GM19395 (cell line): ENCODE data around the gene EPS8L1.

Experiments used
- ATAC-seq: cut with Tn5 transposase; IDR thresholded peaks from one replicate; pipeline ENCODE4 v1.9.1; 2021; ENCODE audit warnings: mild to moderate bottlenecking, moderate library complexity; ENCODE audit not compliant: unreplicated experiment

The EPS8L1 gene

DNA sequence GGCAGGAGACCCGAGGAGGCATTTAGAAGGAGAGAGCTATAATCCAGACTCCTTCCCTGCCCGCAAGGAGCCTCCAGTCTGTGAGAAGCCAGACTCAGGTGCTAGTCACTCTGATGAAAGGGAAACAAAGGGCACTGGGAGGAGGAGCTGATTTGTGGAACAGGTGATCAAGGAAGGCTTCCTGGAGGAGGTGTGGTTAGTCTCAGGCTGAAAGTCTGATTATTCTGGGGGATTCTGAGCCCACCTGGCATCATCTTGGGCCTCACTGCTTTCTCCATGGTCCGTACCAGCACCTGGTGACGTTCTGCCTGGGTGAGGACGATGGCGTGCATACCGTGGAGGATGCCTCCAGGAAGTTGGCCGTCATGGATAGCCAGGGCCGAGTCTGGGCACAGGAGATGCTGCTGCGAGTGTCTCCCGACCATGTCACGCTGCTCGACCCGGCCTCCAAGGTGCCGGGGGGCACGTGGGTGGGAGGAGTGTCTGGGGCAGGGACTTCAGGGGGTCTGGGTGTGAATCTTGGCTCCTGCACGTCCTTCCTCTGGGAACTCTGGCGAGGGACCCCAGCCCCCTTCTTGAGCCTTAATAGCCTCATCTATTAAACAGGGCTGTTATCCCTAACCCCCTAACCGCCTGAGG is 3.9 kb downstream of the EPS8L1 start:
- ATAC-seq: no peak

DNA sequence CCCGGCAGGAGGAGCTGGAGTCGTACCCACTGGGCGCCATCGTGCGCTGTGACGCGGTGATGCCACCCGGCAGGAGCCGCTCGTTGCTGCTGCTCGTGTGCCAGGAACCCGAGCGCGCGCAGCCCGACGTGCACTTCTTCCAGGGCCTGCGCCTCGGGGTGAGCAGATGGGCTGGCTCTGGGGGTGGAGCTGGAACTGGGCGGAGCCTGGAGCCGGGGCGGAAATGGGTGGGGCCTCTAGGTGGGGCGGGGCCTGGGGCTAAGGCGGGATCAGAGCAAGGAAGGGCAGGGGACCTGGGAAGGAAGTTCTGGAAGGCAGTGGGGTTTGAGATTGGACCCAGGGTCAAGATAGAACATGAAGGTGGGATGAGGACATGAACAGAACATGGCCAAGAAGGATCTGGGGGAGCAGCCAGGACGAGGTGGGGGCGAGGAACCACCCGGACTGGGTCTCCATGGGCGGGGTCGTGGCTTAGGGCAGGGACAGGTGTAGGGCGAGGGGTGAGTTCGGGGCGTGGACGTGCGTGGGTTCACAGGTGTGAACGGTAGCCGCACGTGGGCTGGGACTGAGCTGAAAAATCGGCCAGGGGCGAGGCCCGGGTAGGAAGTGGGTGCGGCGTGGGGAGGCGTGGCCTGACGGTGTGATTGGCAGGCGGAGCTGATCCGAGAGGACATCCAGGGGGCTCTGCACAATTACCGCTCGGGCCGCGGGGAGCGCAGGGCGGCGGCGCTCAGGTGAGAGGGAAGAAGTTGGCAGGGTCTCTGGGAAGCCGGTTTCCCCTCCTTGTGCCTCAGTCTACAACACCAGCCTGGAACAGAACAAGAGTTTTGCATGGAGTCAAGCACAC is 4.7 kb downstream of the EPS8L1 start:
- ATAC-seq: no peak

DNA sequence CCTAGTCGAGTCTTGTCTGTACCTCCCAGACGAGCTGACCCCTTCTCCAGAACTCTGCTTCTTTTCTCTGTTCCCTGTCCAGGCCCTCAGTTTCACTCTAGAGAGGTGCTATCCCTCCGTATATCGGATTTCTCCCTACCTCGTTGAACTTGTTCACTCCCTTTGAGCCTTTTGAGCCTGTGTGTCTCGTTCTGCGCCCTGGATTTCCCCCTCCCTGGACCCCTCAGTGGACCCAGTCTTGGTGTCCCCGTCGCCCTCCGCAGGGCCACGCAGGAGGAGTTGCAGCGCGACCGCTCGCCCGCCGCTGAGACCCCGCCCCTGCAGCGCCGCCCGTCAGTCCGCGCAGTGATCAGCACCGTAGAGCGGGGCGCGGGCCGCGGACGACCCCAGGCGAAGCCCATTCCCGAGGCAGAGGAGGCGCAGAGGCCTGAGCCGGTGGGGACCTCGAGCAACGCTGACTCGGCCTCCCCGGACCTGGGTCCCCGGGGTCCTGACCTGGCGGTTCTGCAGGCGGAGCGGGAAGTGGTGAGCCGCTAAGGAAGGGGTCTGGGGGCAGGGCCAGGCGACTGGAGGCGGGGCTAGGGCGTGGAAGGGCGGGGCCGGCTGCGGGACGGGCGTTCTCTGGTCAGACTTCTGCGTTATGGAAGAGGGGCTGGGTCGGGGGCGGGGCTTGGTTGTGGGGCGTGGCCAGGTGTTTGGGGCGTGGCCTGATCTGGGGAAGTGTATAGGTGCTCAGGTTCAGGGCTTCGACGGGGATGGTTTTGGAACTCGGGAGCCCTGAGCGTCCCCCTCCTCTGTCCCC is 5.5 kb downstream of the EPS8L1 start:
- ATAC-seq: peak; percentile 74

DNA sequence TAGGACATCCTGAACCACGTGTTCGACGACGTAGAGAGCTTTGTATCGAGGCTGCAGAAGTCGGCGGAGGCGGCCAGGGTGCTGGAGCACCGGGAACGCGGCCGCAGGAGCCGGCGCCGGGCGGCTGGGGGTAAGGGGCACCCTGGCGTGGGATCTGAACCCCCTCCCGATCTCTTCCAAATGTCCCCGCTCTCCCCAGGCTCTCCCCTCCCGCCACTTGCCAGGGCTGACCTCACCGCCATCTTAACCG is 6.0 kb downstream of the EPS8L1 start:
- ATAC-seq: no peak

- ATAC-seq: no peak
Observed at GRCh38 chr19:55082020-55082851, 6.6 kb downstream of the EPS8L1 start.

DNA sequence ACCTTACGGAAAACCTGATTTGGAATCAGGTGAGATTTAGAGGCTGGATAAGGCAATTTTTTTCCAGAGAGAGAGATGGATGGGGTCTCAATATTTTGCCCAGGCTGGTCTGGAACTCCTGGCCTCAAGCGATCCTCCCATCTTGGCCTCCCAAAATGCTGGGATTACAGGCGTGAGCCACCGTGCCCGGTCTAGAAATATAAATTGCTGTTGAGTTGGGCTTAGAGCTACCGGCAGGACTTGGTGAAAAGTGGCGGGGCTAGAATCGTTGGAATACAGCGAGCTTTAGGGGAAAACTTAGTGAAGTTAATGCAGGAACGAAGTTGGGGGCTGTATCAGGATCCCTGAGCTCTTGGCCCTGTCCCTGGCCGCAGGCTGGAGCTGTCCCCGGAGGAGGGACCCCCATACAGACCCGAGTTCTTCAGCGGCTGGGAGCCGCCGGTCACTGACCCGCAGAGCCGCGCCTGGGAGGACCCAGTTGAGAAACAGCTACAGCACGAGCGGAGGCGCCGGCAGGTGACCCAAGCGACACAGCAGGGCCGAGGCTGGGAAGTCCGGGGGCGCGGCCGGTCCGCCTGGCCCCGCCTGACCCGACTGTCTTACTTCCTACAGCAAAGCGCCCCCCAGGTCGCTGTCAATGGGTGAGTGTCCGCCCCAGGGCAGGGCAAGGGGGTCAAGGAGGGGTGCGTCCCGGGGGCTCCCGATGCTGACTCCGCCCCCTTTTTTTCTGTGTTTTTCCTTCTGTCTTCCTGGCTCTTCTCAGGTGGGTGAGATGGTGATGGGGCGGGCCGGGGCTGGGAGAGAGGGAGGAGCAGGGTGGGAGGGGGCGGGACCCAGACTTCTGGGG is 7.6 kb downstream of the EPS8L1 start:
- ATAC-seq: no peak

- ATAC-seq: no peak
Observed at GRCh38 chr19:55084416-55084815, 8.7 kb downstream of the EPS8L1 start.

DNA sequence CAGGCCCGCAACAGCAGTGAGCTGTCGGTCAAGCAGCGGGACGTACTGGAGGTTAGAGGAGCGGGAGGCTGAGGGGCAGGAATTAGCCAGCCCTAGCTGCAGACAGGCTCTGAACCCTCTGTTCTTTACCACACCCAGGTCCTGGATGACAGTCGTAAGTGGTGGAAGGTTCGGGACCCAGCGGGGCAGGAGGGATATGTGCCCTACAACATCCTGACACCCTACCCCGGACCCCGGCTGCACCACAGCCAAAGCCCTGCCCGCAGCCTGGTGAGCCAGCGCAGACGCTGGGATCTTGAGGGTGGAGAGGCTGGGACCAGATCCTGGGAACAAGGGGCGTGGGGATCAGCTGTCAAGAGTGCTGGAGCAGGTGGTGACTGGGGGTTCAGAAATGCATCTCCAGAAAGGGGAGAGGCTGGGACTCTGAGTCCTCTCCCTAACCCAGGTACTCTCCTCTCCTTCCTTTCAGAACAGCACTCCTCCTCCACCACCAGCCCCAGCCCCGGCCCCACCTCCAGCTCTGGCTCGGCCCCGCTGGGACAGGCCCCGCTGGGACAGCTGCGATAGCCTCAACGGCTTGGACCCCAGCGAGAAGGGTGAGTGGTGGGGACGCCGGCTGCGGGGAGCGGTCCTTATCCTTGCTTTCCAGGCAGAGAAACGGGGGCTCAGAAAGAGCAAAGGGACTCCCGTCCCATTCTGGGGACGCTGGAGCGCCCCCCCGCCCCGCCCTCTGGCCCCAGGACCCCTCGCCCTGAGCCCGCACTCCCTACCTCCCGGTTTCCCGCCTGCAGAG is 10.4 kb downstream of the EPS8L1 start:
- no peak for ATAC-seq

DNA sequence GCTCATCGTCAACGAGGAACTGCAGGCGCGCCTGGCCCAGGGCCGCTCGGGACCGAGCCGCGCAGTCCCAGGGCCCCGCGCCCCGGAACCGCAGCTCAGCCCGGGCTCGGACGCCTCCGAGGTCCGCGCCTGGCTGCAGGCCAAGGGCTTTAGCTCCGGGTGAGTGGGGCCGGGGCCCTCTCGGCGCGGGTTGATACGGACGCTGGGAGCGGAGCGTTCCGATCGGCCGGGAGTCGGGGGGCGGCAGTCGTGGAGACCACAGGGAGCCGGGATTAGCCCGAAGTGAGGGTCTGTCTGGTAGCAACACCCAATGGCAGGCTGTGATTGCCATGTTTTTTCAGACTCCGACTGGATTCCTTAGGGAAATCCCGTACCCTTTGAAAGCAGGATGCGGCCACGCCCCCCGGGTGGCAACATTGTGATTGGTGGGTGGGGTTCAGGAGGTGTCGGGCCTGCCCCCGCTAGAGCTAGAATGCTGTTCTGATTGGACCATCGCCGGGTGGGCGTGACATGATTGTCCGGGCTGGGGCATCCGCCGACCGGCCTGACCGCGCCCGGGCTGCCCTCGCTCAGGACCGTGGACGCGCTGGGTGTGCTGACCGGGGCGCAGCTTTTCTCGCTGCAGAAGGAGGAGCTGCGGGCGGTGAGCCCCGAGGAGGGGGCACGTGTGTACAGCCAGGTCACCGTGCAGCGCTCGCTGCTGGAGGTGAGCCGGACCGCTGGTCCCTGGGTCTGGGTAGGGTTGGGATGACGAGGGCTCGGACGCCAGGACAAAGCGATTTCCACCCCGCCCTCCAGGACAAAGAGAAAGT is 11.3 kb downstream of the EPS8L1 start:
- no peak for ATAC-seq

GRCh38 chr19:55087542-55087901 is 11.9 kb downstream of the EPS8L1 start:
- no peak for ATAC-seq

DNA sequence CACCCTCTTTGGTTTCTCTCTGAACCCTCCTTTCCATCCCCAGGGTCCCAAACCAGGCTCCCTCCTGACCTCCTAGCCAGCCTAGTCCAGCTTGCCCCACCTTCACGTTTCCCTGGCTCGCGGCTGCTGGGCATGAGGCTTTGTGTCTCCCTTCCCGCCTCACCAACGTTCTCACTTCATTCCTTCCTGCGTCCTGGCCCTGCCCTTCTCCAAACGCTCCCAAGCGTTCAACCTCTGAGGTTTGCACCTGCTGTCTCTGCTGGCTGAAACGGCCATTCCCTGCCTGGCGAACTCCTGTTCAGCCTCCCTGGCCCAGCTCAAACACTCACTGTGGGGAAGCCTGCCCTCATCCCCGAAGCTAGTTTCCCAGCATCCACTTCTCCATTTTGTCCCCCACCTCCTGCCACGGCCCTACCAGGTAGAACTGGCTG is 12.4 kb downstream of the EPS8L1 start:
- no peak for ATAC-seq

GRCh38 chr19:55088543-55089341 is 13.1 kb downstream of the EPS8L1 start:
- no peak for ATAC-seq

DNA sequence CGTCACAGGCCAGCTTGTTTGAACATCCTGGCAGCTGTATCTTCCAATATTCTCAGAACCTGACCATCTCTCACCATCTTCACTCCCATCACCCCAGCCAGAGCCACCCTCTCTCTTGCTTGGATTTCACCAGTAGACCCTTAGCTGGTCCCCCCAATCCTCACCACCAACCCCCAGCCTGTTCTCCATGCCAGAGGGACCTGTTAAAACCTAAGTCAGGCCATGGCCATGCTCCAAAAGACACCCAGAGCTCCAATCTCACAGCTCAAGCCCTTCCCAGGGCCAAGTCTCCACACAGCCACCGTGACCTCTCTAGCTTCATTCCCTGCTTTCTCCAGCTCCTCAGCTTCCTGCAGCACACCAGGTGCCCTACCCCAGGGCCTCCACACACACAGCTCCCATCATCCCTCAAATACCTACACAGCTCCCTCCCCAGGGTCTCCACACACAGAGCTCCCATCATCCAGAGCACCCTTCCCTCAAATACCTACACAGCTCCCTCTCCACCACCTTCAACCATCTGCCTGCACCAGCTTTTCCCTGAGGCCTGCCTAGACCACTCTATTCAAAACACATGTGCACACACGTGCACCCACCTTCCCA is 13.8 kb downstream of the EPS8L1 start:
- ATAC-seq: no peak

- ATAC-seq: no peak
Observed at GRCh38 chr19:55090564-55090963, 14.9 kb downstream of the EPS8L1 start.

- ATAC-seq: no peak
Observed at GRCh38 chr19:55091126-55091910, 15.6 kb downstream of the EPS8L1 start.

GRCh38 chr19:55091955-55092354 is 16.3 kb downstream of the EPS8L1 start:
- no peak for ATAC-seq
